HG03575 (cell line): ENCODE measurements around the gene PPFIA3.
"Not testable (repeated sequence)": the region's sequence is repeated elsewhere in the genome, so short reads cannot be mapped to it uniquely, and the experiment has no call there.

Experiments used
- ATAC-seq: cut with Tn5 transposase; IDR thresholded peaks from one replicate; pipeline ENCODE4 v1.9.1; 2021; ENCODE audit not compliant: unreplicated experiment, insufficient number of reproducible peaks, low FRiP score; ENCODE audit errors: extremely low read depth

Gene PPFIA3

DNA sequence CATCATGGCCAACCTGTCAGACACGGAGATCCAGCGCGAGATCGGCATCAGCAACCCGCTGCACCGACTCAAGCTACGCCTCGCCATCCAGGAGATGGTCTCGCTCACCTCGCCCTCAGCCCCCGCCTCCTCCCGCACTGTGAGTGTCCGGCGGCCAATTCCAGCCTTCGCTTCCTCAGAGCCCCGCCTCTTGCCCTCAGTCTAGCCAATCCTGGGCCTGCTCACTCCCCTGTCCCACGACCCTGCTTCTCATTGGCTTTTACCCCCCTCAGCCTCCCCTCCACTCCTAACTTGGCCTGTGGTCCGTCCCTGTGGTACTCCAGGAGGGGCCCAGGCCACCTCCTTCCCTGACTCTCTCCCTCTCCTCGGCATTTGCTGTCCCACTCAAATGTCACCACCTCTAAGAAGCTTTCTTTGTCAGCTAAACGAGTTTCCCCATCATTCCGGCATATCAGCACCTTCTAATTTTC lies 23.6 kb downstream of the PPFIA3 start:
- ATAC-seq: no peak

- no peak for ATAC-seq
Observed at GRCh38 chr19:49145573-49146407, 26.4 kb downstream of the PPFIA3 start.

DNA sequence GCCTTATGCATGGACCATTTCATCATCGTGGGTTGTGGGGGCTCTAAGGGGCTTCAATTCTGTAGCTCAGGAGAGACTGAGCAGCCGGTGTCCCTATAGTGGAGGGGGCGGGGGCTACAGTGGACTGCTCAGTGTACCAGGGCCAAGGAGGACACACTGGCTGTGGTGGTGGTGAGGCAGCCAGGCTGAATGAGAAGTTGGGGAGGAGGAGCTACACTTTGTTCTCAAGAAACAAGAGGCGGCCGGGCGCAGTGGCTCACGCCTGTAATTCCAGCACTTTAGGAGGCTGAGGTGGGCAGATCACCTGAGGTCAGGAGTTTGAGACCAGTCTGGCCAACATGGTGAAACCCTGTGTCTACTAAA lies 27.0 kb downstream of the PPFIA3 start:
- not testable (repeated sequence) for ATAC-seq

DNA sequence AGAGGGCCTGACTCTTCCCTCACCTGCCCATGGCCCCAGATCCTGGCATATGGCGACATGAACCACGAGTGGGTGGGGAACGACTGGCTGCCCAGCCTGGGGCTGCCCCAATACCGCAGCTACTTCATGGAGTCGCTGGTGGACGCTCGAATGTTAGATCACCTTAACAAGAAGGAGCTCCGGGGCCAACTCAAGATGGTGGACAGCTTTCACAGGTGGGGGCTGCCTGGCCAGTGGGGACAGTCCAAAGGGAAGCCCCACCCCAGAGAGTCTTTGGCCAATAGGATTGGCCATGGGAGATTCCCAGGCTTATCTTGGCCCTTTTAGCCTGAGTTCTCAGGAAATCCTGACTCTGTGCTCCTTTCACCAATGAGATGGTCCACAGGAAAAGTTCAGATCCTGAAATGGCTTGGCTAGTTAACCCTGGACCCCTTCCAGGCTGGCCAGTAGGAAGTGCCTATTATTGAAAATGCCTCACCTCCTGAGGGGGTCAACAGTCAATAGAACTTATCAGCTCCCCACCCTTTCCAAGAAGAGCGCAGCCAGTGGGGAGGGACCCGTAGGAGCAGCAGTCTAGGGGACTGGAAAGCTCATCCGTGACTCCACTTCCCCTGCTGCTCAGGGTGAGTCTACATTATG lies 28.8 kb downstream of the PPFIA3 start:
- ATAC-seq: no peak

GRCh38 chr19:49148784-49149651 lies 29.7 kb downstream of the PPFIA3 start:
- ATAC-seq: no peak

- ATAC-seq: no peak
Observed at GRCh38 chr19:49149652-49150105, 30.3 kb downstream of the PPFIA3 start.

- ATAC-seq: no peak
Observed at GRCh38 chr19:49150106-49150943, 31.0 kb downstream of the PPFIA3 start.

- ATAC-seq: no peak
Observed at GRCh38 chr19:49150944-49151243, 31.6 kb downstream of the PPFIA3 start.

DNA sequence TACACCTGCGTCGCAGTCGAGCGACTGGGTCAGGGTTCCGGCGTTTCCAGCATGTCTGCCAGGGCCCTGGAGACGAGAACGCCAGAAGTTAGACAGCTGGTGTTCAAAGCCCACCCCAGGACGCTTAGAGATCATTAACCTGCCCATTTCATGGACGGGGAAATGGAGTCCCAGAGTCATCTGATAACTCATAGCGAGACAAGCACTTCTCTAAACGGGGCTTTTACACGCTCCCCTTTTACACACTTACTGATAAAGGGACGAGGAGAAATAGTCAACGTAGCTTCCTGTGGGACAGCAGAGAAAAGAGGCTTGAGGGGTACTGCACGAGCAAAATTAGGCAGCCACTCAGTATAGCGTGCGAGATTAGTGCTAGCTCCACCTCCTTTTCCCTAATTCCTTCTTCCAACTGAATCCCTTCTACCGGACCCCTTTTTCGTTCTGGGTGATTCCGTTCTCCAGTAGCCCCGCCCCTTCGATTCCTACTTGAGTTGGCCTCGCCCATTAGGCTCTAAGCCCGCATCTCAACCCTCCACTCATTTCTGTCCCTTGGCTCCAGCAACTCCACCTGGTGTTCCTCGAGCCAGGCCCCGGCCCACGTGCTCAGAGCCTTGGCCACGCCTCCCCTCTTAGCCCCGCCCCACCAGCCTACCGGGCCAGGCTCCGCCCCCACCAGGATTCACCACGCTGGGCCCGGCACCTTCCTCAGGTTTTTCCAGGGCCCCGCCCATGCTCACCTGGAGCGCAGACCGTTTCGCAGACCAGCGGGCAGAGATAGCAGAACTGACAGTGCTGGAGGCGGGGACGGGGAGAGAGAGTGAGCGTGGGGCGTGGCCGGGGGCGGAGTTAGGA lies 32.1 kb downstream of the PPFIA3 start:
- no peak for ATAC-seq

- no peak for ATAC-seq
Observed at GRCh38 chr19:49152119-49152550, 32.8 kb downstream of the PPFIA3 start.

- ATAC-seq: no peak
Observed at GRCh38 chr19:49153167-49153809, 33.9 kb downstream of the PPFIA3 start.

GRCh38 chr19:49154279-49154678 lies 34.9 kb downstream of the PPFIA3 start:
- no peak for ATAC-seq

- no peak for ATAC-seq
Observed at GRCh38 chr19:49155005-49155819, 35.9 kb downstream of the PPFIA3 start, which contains the start of gene HRC. Gene HRC (minus strand): TSS chr19:49155396. CDS start chr19:49155237, 159 bp downstream.

DNA sequence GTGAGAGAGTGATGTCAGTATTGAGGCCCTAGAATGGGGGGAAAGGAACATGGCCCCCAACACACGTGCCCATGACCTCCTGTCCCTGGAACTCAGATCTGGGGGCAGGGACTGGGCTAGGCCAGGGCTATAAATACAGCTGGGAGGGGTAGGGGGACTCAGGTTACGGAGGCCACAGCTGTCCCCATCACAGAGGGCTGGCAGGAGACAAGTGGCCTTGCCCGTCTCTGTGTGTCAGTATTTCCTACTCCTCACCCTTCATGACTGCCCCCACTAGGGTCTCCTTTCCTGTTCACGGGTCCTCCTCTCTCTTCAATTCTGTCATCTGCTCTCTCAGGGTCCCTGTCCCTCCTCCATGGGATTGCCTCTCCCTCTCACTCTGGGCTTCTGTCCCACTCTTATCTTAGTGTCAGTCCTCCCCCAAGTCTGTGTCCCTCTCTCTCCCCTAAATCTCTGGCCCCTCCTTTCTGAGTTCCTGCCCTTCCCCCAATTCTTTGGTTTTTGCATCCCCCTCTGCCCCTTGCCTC lies 36.5 kb downstream of the PPFIA3 start:
- ATAC-seq: no peak

DNA sequence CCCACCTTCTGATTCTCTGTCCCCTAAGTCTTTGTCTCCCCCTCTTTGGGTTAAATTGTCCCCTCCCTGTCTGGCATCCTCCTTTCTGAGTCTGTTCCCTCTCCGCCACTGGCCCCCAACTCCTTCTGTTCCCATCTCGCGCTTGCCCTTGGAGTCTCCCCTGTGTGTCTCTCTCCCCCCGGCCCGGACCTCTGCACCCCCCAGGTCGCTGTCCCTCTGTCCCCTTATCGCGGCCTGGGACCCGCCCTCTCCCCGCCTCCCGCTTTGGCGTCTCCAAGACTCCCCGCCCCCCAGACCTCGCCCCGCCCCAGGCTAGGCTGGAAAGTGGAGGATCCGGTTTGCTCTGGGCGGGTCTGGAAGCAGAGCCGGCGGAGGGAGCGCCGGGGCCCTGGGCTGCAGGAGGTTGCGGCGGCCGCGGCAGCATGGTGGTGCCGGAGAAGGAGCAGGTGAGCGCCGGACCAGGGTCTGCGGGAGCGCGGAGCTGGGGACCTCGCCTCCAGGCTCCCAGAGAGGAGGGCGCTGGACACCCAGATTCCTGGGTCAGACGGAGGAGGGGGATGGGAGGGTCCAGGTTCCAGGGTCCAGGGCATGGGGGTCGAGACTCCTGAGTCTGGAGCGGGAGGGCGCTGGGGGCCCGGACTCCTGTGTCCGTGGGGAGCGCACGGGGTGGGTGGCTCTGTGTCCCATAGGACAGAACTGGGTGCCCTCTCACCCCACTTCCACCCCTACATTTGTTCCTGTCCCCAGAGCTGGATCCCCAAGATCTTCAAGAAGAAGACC lies 38.3 kb downstream of the PPFIA3 start, which contains the start of gene TRPM4:
TSS of gene TRPM4 (plus strand) at position 348 of the 780 bp plus-strand sequence. CDS start at position 423, 75 bp downstream.
- no peak for ATAC-seq
